CMK (cell line): ENCODE measurements around the gene PTPRE.

Experiments used
- DNase-seq: peaks from one replicate; pipeline ENCODE4 v3.0.0-alpha.2; 2010; ENCODE audit warnings: low read depth

PTPRE gene

DNA sequence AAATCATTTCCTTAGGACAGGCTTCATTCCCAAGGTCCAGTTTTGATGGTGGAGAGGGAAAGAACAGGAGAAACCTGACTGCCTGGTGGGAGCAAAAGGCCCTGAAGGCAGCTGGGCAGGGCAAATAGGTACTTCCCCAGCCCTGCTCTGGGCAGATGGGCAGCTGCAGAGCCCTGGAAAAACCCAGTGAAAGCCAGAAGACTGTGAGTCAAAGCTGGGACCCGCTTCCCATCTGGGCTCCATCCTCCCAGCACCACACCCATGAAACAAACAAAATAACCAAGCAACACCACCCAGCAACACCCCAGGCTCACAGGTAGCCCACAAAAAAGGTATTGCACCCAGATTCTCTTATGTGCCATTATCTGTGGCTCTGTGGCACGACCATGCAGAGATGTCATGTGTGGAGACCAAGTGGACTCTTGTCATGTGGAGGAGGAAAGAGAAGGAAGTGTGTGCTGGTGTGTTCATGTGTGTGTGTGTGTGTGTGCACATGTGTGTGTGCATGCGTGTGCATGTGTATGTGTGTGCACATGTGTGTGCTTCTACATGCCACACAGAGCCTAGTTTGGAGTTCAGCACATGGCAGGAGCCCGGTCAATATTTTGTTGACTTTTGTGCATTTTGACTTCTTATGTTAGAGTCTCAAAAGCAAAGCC is 24.0 kb upstream of the PTPRE start:
- DNase-seq = no peak

DNA sequence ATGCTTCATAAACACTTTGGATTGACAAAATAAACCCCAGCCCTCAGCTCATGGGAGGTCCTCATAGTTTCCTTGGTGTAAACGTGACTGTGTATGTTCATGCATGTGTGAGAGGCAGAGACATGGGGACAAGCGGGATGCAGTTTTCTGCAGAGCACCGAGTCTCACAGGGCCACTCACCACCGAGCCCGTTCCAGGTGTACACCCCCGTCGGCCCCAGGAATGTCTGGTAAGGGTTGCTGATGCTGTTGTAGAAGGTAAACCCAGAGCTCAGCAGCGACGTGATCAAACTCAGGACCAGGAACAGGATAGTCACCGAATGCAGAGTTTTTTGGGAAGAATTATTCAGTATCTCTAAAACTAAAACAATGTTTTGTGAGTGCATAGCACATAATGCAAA is 23.4 kb upstream of the PTPRE start:
- no peak for DNase-seq

DNA sequence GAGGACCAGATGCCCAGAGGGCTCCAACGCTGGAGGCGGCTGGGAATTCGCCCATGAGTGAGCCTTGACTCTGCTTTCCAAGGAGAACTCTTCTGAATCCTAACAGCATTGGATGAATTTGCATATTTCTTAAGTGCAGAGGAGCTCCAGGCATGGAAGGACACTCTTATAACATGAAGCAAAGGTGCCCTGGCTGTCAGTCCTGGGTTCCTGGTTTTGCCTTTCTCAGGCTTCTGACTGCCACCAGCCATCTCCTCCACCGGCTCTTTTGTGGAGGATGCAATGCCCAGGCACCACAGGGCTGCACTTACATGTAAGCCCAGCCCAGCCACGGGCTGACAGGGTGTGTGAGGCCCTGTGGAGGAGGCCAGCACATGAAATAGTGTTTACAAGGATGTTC is 22.4 kb upstream of the PTPRE start:
- no peak for DNase-seq

DNA sequence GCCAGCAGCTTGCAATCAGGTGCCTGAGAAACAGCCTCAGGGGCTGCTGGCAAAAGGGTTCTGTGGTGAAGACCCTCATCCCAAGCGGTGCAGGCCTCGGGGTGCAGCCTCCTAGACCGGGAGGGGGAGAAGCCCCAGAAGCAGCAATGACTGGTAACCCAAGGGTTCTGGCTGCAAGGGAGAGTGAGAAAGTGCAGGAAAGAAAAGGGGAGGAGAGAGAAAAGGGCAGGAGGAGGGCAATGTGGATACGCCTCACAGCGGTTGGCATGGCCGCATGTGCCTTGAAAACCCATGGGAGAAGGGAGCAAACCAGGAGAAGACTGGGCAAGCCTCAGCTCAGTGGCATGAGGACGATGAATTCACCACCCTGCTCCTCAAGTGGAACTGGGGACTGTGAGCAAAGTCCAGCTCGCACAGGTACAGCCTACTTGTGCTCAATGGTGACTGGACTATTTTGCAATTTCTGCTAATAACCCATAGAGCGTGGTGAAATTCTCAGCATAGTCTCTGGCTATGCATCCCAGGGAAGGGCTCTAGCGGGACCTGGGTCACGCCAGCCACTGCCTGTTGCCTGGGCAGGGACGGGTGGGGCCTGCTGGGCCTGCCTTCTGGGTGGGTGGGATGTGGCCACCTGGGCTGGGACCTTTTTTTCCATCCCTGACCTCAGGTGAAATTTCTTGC is 20.4 kb upstream of the PTPRE start:
- DNase-seq = no peak

DNA sequence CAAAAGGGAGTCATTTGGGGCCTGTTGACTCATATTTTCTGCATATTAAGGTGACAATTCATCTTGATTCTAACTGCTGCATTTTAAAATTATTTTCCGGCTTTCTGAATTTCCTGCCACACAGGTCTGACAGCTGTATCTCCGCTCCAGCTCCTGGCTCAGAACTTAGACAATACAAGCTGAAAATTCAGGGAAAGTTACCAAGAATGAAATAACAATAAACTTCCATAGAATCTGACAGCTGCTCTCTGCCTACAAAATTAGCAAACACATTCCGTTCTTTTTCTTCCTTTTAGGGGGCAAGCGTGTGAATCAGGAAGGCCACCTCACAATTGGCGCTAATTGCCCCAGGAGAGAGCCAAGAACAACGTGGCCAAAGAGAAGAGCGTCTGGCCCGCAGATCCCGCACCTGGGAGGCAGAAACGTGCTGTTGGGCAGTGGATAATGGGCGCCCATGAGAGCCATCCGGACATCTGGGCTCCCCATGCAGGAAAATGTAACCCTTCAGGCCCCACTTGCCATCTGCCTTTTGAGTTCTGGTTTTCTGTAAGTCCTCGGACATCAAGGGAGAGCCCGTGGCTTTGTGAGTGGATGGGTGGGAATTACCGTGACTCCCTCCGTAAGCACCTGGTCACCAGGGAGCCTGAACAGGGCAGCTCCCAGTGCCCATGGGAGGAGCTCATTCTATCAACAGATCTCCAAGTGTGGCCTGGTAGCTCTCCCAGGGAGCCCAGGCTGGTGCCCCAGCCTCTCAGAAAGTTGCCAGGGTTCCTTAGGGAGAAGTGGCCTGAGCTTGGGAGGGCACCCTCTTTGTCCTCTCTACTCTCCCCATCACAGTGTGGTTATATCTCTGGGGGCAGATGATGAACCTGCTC is 19.1 kb upstream of the PTPRE start:
- DNase-seq = no peak

DNA sequence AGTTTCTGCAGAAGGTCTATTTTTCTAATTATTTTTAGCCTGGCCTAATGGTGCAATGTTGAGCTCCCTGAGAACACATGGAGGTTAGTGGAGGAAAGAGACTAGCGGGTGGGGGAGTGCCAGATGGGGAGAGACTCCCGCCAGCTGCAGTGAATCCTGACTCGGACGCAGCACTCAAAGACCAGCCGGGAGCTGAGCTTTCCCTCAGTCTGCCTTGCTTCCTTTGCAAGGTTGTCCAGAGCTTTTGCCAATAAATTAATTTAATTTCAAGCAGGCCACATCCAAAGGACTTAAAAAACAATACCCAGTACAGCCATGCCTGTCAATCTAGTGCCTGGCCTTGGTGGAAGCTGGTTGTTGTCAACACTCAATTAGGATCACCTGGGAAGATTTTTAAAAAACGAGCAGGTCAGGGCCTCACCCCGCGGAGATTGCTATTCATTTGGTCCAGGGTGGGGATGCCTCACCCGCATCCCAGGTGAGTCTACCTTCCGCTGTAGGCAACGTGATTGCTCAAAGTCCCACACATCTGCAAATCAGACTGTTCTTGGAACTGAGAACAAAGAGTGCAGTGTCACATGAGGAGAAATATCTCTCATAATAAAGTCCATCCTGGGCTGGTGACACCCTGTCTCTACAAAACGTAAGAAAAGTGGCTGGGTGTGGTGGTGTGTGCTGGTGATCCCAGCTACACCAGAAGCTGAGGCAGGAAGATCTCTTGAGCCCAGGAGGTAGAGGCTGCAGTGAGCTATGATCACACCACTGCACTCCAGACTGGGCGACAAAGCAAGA is 18.2 kb upstream of the PTPRE start:
- DNase-seq = no peak

DNA sequence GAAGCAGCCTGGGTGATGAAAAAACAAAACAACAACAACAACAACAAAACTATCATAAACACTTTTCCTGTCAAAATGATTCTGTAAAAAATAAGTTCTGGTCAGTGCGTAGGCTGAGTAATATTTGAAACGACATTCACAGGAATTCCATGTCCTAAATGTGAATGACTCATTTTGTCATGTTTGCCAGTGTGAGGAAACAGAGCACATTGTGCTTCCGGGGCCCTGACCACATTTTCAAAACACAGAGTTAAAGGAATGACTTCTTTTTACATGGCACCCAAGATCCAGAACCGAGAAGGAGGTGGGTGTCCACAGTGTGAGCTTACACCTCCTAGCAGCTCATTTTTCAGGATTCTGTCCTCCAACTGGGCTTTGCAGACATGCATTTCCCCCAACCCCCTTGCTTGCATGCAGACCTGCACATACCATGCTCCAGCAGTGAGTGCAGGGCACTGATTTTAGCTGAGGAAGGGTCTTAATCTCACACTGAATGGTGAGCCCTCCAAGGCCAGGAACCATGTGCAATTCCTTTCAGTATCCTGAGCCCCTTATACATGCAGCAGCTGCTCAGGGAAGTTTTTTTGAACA is 17.2 kb upstream of the PTPRE start:
- DNase-seq = no peak

DNA sequence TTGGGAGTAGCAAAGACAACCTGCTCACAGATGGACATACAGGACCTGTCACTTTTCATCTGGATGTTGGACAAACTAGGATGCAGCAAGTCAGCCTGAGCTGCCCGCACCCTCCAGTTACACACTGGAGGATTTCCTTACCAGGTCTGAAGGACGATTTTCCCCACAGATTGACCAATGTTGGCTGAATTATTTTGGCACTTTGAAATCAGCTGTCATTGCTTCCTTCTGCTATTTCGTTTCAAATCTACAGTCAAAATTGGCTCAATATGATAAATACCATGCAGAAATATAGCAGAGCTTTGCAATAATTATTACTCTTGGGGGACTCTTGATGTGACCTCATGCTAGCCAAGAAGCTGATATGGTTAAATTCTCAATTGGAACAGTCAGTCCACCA is 16.7 kb upstream of the PTPRE start:
- no peak for DNase-seq

DNA sequence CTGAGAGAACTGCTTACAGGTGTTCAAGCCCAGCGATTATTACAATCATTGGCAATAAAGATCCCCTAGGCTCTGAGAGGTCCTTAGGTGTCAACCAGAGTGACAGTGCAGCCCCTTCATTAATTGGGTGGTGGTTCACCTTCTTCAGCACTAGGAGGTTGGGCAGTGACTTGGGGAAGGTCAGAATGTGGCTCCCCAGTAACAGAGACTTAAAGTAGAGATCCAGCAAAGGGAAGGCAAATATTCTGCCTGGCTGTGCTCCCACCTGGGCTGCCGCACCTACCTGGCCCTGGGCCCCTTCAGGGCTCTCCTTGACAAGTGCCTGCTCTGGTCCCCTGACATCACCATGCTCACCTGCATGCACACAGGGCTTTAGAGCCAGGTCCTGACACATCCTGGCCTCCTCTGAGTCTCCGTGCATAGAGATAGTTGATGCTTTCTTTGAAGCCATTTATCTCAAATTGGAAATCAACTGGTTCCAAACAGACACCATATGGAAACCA is 16.0 kb upstream of the PTPRE start:
- no peak for DNase-seq

DNA sequence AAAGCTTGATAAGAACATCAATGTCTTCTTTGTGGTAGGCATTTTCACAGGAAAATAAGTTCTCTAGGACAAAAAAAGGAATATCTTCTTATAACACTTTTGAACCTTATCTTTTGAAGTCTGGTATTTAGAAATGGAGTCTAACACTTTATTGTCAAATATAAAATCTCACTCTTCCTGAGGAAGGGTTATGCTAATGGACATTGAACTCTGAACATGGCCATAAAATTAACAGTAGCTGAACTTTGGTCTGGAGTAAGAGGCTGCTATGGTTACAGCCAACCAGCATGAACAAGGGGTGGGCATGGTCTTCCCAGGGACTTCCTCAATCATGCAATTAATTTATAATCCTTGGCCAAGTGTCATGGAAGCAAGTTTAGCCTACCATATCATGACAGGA is 14.2 kb upstream of the PTPRE start, which contains the start of gene CLRN3:
Gene CLRN3 (minus strand): TSS at position 199 of the 400 bp plus-strand sequence. CDS start 157 bp downstream, at position 42.
- DNase-seq = no peak

DNA sequence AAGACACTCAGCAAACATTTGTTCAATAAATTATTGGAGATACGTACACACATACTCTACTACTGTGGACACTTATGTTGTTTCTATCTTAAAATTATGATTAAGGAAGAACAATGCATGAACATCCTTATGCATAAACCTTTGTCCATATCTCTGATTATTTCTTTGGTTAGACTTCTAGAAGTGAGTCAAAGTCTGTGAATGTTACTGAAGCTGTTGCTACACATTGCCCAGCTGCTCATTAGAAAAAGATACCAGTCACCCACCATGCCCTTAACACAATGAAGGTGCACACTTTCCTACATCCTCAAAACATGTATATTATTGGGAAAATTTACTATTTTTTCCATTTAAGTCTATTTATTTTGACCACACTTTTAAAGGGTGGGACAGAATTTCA is 12.8 kb upstream of the PTPRE start:
- no peak for DNase-seq

DNA sequence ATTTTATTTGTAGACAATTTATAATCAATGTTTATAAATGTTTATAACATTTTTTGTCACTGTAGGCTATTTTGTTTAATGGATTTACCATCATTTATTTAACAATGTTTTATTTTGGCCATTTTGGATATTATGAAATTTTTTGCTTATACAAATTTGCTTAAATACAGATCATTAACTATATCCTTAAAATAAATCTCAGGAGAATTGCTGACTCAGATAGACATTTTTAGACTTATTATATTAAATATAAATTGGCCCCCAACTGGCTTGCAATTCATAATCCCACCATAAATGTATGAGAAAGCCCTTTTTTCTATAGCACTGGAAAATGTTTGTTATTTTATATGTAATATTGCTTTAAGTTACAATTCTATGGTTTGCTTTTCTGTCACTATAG is 10.3 kb upstream of the PTPRE start:
- DNase-seq = no peak

DNA sequence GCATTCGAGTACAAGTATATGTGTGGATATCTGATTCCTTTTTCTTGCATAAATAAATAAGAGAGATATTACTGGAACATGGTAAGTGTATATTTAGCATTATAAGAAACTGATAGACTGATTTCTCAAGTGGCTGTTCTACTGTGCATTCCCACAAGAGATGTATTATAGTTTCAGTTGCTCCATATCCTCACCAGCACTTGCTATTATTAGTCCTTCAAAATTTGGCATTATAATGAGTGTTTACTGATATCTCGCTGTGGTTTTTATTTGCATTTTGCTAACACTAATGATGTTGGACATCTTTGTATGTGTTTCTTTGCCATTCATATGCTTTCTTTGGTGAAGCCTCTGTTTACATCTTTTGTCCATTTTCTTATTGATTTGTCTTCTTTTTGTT is 9.7 kb upstream of the PTPRE start:
- DNase-seq = no peak

DNA sequence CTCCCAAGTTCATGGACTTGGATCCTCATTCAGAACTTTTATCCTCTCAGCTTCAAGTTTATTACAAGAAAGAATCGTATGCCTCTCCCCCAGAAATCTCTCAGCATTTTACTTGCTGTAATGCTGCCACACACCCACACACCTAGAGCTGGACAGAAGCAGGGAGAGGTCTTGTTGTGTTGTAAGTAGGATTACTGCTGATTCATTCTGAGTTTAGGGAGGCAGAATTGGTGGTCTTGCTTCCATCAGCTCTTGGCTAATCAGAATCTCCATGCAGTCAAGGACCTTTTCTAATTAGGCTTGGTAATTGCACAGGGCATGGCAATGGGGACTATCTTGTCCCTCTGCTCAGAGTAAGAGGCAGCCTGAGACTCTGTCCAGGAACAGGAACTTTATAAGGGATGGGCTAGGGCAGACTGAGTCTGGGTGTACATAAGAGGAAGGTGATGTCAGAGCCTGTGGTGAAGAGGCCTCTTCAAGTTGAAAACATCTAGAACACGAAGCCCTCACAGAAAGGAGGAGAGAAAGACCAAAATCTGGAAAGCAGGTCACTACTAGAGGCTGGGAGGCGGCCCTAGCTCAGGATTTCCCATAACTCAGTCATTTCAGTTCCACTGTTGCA is 7.0 kb upstream of the PTPRE start:
- DNase-seq = no peak

DNA sequence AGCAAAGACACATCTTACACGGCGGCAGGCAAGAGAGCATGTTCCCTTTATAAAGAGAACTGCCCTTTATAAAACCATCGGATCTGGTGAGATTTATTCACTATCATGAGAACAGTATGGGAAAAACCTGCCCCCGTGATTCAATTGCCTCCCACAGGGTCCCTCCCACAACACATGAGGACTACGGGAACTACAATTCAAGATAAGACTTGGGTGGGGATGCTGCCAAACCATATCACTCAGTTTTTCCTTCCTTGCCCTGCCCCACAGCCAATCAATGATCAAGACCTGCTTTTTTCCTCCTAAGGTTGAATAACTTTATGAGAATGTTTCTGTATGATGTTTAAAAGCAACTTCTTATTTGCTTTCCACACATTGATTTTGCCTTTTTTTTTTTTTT is 3.1 kb upstream of the PTPRE start:
- no peak for DNase-seq

DNA sequence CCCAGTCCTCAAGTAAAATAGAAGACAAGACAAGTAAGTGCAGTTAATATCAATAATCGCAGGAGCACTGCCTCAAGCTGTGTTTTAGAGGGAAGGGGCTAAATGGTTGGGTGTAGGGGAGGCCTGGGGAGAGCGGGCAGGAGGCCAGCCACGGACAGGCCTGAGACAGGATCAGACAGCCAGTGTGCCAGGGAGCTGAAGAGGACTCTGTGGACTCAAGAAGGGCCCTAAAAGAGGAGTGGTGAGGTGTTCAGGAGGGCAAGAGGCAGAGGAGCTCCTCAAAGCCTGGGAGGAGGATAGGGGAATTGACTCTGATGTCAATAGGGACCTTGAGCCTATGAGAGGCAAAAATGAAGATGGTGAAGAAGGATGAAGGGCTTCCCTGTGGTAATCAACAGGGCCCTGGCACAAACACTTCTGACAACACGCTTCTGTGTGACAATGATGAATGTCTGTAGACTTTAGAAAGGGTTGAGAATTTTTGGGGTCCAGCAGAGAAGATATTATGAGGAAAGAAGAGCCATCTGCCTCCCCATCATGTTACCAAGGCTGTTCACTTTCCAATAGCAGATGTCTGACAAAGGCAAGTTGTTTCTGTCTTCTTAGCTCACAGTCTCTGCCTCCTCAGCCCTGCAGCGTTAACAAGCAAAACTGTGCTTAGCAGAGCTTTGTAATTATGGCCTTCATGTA is 2.4 kb upstream of the PTPRE start:
- DNase-seq = no peak

DNA sequence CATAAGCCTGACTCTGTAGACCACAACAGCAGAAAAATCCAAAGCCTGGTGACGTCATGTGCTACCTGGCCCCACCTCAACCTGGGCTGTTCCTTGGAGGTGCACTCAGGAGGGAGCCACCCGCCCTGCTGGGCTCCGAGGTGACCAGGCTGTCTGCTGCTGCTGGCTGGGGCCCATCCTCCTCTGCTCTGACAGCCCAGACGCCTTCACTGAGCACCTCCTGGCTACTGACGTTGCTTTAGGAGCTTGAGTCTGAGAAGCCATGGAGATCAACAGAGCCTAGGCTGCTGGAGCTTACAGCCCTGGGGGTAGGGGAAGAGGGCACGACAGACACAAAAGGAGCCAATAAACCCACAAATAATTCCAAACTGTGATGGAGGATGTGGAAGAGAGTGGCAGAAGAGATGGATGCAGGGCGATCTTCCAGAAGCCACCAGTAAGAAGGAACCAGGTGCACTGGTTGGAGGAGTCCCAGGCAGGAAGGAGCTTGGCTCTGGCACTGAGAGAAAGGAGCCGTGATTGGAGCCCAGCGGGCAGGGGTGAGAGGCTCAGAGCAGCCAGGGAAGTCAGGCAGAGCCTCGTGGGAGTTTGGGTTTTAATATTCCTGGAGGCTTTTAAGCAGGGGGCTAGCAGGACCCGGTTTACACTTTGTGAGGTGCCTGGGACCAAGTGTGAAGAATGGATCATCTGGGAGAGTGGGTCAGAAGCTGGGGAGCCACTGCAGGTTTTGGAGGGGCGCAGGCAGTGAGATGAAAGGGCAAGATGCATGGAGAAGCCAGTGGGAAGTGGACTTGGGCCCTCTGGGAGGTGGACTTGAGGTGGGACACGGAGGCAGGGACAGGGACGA is 1.7 kb upstream of the PTPRE start:
- no peak for DNase-seq

DNA sequence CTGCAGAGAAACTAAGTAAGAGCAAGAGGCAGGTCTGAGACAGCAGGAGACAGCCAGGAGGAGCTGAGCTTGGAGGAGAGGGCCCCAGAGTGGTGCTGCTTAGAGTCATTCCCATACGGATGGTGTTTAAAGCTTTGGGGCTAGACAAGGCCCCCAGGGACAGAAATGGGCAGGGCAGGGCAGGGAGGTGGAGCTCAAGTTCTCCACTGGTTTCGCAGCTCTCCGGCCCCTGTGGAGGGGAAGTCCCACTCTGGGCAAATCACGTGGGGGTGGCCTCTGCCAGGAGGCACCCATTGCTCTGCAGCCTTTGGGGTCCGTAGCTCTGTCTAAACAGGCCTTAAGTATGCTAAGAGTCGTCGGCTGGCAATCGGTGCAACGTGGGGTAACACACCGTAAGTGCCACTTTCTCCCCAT is 1.0 kb upstream of the PTPRE start:
- no peak for DNase-seq

DNA sequence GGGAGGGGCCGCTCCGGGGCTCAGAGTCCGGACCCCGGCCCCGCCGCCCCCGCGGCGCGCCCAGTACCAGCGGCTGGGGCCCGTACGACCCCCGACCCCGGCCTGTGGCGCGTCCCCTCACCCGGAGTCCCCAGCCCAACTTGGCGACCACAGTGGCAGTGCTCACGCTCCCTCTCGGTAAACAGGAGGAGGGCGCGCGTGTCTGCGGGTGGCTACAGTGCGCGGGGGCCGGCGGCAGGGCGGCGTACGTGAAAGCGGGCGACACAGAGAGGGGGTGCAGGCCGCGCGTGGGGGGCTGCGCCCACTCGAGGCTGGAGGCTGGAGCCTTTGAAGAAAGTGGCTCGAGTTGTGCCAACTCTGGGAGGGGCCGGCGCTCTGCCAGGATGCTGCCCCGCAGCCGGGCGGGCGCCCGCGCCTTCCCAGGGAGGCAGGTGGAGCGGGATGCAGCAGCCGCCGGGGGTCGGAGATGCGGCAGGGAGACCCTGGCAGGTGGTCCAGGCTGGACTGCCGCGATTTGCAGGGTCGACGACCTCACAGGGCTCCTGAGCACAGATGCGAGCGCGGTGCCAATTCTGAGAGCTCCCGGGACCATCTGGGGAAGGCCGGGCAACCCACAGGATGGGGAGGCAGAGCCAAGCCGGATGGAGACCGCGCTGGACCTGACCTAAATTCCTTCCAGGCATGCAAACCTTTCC is 655 bp downstream of the PTPRE start:
- no peak for DNase-seq
